Neural progenitor cell (in vitro differentiated cells): ENCODE measurements around the gene SMTNL1. TPM values are rescaled to one million over a fixed set of nuclear protein-coding genes. Genes with fewer than 3 reads are reported as not detected.
A peak's percentile ranks its signal among the peaks of the same experiment; 100 is the strongest.

Source experiments
- DNase-seq: peaks from one replicate; pipeline ENCODE4 v3.0.0-alpha.2; 2016; ENCODE audit warnings: low spot score
- H2AFZ ChIP-seq: fragments of 200-600 bp; sonication (generic); replicated peaks from 2 replicates; pipeline ENCODE4 v1.6.1; 2016; ENCODE audit warnings: antibody characterized with exemption
- H3F3A ChIP-seq: fragments of 200-600 bp; sonication (generic); 2 replicates; pipeline ENCODE4 v1.6.1; 2016; ENCODE audit warnings: antibody characterized with exemption, low read depth
- H3K27ac ChIP-seq: fragments of 200-600 bp; sonication (generic); 2 replicates; pipeline ENCODE4 v1.5.1; 2016; ENCODE audit warnings: mild to moderate bottlenecking
- H3K27me3 ChIP-seq: fragments of 200-600 bp; sonication (generic); 2 replicates; pipeline ENCODE4 v1.6.1; 2016; ENCODE audit warnings: mild to moderate bottlenecking, moderate library complexity
- H3K36me3 ChIP-seq: fragments of 200-600 bp; sonication (generic); 2 replicates; pipeline ENCODE4 v1.5.1; 2016
- H3K4me1 ChIP-seq: fragments of 200-600 bp; sonication (generic); 2 replicates; pipeline ENCODE4 v1.6.1; 2016; ENCODE audit warnings: mixed run types
- H3K4me2 ChIP-seq: fragments of 200-600 bp; sonication (generic); 2 replicates; pipeline ENCODE4 v1.6.1; 2016
- H3K4me3 ChIP-seq: fragments of 200-600 bp; sonication (generic); 2 replicates; pipeline ENCODE4 v1.5.1; 2016
- H3K79me2 ChIP-seq: fragments of 200-600 bp; sonication (generic); 2 replicates; pipeline ENCODE4 v1.6.1; 2016; ENCODE audit warnings: low read depth
- H3K9ac ChIP-seq: fragments of 200-600 bp; sonication (generic); 2 replicates; pipeline ENCODE4 v1.6.1; 2016
- H3K9me3 ChIP-seq: fragments of 200-600 bp; sonication (generic); 2 replicates; pipeline ENCODE4 v1.5.1; 2016; ENCODE audit warnings: low read depth
- H4K20me1 ChIP-seq: fragments of 200-600 bp; sonication (generic); 2 replicates; pipeline ENCODE4 v1.6.1; 2016; ENCODE audit warnings: low read depth
- H3K27ac Mint-ChIP-seq: 3 replicates; pipeline ENCODE4 v1.8.0; 2021; ENCODE audit warnings: mixed read lengths
- H3K27me3 Mint-ChIP-seq: 2 replicates; pipeline ENCODE4 v1.8.0; 2022; ENCODE audit warnings: low read depth, mild to moderate bottlenecking, inconsistent platforms, moderate library complexity, mixed read lengths; ENCODE audit not compliant: insufficient read depth
- H3K36me3 Mint-ChIP-seq: 3 replicates; pipeline ENCODE4 v1.8.0; 2021; ENCODE audit warnings: mixed read lengths
- H3K4me1 Mint-ChIP-seq: 3 replicates; pipeline ENCODE4 v1.8.0; 2021; ENCODE audit warnings: mixed read lengths
- H3K4me3 Mint-ChIP-seq: 3 replicates; pipeline ENCODE4 v1.8.0; 2021; ENCODE audit warnings: mild to moderate bottlenecking, moderate library complexity, mixed read lengths
- H3K9me3 Mint-ChIP-seq: 3 replicates; pipeline ENCODE4 v1.8.0; 2020; ENCODE audit warnings: mixed read lengths
- EZH2 ChIP-seq: fragments of 200-600 bp; sonication (generic); IDR thresholded peaks from 2 replicates; pipeline ENCODE4 v1.6.1; 2017; ENCODE audit warnings: antibody characterized with exemption, mild to moderate bottlenecking, moderate library complexity
- EZH2phosphoT487 ChIP-seq: fragments of 200-600 bp; sonication (generic); IDR thresholded peaks from 2 replicates; pipeline ENCODE4 v1.6.1; 2017; ENCODE audit warnings: antibody characterized with exemption
- total RNA-seq: library from RNA; depleted of rRNA; stranded (reverse); fragments of >200 nt; gene quantifications from 2 replicates; pipeline ENCODE4 v1.2.3, GENCODE V29; 2015; ENCODE audit warnings: low replicate concordance
- TF ChIP-seq, protein P1 (sequence below): fragments of 200-600 bp; sonication (generic); IDR thresholded peaks from 2 replicates; pipeline ENCODE4 v1.5.1; 2017; ENCODE audit warnings: antibody characterized with exemption, mild to moderate bottlenecking

Gene SMTNL1
- total RNA-seq, 1 donor from 2014 or later, result not detected

DNA sequence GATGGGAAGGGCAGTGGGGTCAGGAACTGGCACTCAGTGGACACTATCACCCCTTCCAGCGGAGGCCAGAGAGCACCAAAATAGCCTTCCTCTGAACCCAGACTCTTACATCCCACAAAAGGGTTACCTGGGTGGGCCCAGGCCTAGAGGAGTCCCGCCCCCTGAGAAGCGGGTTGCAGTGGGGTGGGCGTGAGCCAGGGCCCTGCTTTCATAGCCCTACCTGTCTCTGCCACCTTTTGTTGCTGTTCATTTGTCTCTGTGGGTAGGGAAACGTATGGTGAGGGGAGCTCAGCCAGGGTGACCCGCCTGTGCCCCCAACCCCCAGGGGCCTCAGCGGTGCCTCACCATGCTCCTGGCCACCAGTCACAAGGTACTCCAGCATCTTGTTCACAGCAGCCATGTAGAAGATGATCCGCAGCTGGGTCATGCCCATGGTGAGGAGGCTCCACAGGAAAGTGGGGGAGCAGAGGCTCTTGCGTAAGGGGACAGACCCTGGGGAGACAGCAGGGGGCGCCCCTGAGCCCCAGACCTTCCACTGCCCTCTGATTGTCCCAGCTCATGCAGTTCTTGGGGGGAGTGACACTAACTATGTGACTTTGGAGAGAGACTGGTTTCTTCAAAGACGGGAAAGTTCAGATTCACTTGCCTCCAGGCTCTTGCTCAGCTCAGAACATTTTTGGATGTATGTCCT is 45.9 kb upstream of the SMTNL1 start:
- no peak overlapping the region for H3K27ac ChIP-seq
- no peak overlapping the region for H3K9ac ChIP-seq
- H3K36me3 ChIP-seq, result no peaks in the 10 kb centered on the region
- Mint-ChIP-seq H3K9me3 (no peaks in the 10 kb centered on the region), H3K27me3 (peaks cover 17% of the 10 kb centered on the region), H3K27ac (no peak overlapping the region), H3K4me3 (no peak overlapping the region), H3K4me1 (peaks cover 13% of the 10 kb centered on the region), H3K36me3 (no peaks in the 10 kb centered on the region)
- TF ChIP-seq EZH2, result no peak
- TF ChIP-seq, protein P1, sequence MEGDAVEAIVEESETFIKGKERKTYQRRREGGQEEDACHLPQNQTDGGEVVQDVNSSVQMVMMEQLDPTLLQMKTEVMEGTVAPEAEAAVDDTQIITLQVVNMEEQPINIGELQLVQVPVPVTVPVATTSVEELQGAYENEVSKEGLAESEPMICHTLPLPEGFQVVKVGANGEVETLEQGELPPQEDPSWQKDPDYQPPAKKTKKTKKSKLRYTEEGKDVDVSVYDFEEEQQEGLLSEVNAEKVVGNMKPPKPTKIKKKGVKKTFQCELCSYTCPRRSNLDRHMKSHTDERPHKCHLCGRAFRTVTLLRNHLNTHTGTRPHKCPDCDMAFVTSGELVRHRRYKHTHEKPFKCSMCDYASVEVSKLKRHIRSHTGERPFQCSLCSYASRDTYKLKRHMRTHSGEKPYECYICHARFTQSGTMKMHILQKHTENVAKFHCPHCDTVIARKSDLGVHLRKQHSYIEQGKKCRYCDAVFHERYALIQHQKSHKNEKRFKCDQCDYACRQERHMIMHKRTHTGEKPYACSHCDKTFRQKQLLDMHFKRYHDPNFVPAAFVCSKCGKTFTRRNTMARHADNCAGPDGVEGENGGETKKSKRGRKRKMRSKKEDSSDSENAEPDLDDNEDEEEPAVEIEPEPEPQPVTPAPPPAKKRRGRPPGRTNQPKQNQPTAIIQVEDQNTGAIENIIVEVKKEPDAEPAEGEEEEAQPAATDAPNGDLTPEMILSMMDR, result peak; percentile 78
- no peak overlapping the region for H3K4me2 ChIP-seq
- no peaks in the 10 kb centered on the region for H3F3A ChIP-seq
- no peak overlapping the region for H3K4me3 ChIP-seq
- H4K20me1 ChIP-seq, result no peaks in the 10 kb centered on the region
- no peaks in the 10 kb centered on the region for H3K79me2 ChIP-seq
- no peaks in the 10 kb centered on the region for H3K27me3 ChIP-seq
- H3K9me3 ChIP-seq, result no peaks in the 10 kb centered on the region
- DNase-seq, result peak; percentile 72
- H2AFZ ChIP-seq, result no peak overlapping the region
- H3K4me1 ChIP-seq, result no peaks in the 10 kb centered on the region

DNA sequence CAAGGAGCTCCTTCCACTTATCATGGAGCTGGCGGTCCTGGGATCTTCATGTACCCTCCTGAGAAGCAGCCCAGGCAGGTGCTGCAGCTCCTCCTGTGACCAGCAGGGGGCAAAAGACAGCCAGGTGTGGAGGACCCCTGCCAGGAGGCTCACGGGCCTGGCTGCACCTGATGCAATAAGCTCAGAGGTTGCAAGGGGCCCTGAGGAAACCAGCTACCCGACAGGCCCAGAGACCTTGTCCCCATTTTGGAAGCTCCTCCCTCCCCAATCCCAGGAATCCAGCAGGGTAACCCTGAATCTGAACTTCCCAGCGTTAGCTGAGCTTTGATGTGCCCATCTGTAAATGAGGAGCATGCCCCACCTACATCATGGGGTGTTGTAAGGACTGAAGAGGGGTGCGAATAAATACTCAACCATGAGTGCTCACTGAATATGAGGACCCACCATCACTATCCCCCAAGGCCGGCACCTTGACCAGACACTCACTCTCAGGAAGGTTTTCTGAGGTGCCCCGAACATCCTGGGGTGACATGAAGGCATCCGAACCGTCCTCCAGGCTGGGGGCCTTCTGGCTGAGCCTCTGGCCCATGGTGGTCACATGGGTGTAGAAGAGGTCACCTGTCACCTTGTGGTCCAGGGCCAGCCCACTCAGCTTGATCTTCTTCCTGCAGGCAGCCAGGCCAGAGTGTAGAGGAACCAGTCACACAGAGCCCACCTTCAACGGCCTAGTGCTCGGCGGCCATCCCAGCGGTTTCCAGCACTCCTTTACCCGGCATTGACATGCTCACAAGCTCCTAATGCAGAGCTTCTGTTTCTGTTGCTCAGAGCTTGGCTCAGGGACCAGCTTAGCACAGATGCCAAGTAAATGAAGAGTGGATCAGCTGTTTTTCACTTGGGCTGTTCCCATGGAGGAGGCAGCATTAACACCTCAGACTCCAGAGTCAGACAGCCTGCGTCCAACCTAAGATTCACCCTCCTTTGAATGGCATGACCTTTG is 43.6 kb upstream of the SMTNL1 start:
- peaks cover 23% of the 10 kb centered on the region for H3K27me3 Mint-ChIP-seq

DNA sequence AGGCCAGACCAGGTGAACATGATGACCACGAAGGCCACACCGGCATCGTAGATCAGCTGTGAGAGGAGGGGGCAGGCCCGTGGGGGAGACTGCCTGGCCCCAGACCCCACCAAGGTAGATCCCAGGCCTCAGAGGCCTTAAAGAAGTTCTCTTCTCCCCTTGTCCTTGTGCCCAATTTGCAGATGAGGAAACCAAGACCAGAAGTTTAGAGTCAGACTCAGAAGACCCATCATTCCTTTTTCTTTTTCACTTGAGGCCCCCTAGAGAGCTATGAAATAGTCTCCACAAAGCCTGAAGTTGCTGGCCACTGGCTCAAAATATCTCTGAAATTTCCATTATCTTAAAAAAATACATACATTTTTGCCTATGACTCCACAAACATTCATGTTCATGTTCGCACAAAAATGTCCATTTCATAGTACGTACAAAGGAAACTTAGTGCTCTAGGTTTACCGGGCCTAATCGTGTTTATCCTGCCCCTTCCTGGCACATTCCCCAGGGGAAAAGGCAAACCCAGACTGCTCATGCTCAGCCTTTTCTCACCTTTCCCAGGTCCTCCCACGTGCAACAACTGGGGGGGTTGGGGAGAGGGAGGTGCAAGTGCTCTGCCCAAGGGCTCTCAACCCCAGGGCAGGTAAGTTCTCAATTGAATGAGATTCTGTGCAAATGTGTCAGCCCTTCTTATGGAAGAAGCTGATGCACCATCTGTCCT is 41.1 kb upstream of the SMTNL1 start:
- Histone ChIP-seq H3K4me3 (no peak overlapping the region), H3K79me2 (no peaks in the 10 kb centered on the region), H3K9me3 (no peaks in the 10 kb centered on the region), H3K27ac (no peak overlapping the region), H3K36me3 (no peaks in the 10 kb centered on the region), H2AFZ (no peak overlapping the region), H3K4me1 (no peaks in the 10 kb centered on the region), H4K20me1 (peaks cover 11% of the 10 kb centered on the region), H3K4me2 (no peak overlapping the region), H3K27me3 (peaks cover 31% of the 10 kb centered on the region), H3F3A (no peaks in the 10 kb centered on the region), H3K9ac (no peak overlapping the region)
- no peak overlapping the region for H3K27ac Mint-ChIP-seq
- no peak overlapping the region for H3K4me3 Mint-ChIP-seq
- H3K4me1 Mint-ChIP-seq, result peaks cover 18% of the 10 kb centered on the region
- no peaks in the 10 kb centered on the region for H3K9me3 Mint-ChIP-seq
- peaks cover 22% of the 10 kb centered on the region for H3K27me3 Mint-ChIP-seq
- no peak for DNase-seq
- TF ChIP-seq, protein P1, result no peak
- TF ChIP-seq EZH2, result no peak
- TF ChIP-seq EZH2phosphoT487, result no peak
- no peaks in the 10 kb centered on the region for H3K36me3 Mint-ChIP-seq

More for the DNA sequence above, 43.6 kb upstream of the SMTNL1 start:
- H3K4me1 ChIP-seq, result no peaks in the 10 kb centered on the region
- Mint-ChIP-seq H3K4me1 (peaks cover 12% of the 10 kb centered on the region), H3K4me3 (no peak overlapping the region), H3K36me3 (no peaks in the 10 kb centered on the region), H3K9me3 (no peaks in the 10 kb centered on the region), H3K27ac (no peak overlapping the region)
- H4K20me1 ChIP-seq, result peaks cover under 1% of the 10 kb centered on the region
- H3K36me3 ChIP-seq, result no peaks in the 10 kb centered on the region
- H2AFZ ChIP-seq, result no peak overlapping the region
- no peaks in the 10 kb centered on the region for H3F3A ChIP-seq
- no peak overlapping the region for H3K4me3 ChIP-seq
- TF ChIP-seq, protein P1, result peak; percentile 86
- TF ChIP-seq EZH2 (no peak), EZH2phosphoT487 (no peak)
- no peaks in the 10 kb centered on the region for H3K9me3 ChIP-seq
- no peaks in the 10 kb centered on the region for H3K79me2 ChIP-seq
- DNase-seq, result peak; percentile 65
- H3K9ac ChIP-seq, result no peak overlapping the region
- peaks cover 16% of the 10 kb centered on the region for H3K27me3 ChIP-seq
- H3K4me2 ChIP-seq, result no peak overlapping the region
- H3K27ac ChIP-seq, result no peak overlapping the region
